A549 (cell line): ENCODE measurements around the gene NAA50. TPM values are rescaled to one million over a fixed set of nuclear protein-coding genes. Genes with fewer than 3 reads are reported as not detected.

Experiments used
- ATAC-seq, 2 experiments: fragments of 200-7000 bp in 1 of 2; fragments of >200 bp in 1 of 2; cut with Nextera tagmentation in 1 of 2; cut with Tn5 transposase in 1 of 2; 3 replicates each; pipeline versions ENCODE4 v1.8.0 to v1.9.1; 2018 to 2020; ENCODE audit warnings: mild to moderate bottlenecking in 1 of 2, moderate library complexity in 1 of 2
- CTCF ChIA-PET: fragments of 300-600 bp; sonication (Branson Sonifier 250); formaldehyde crosslinking; extraction: SDS; loops from one replicate; lab custom pipeline; 2021; ENCODE audit warnings: antibody characterized with exemption, inconsistent platforms; lab: Yijun Ruan, JAX
- POLR2A ChIA-PET: fragments of 350-600 bp; formaldehyde crosslinking; extraction: SDS; loops from one replicate; lab custom pipeline; 2021; ENCODE audit warnings: antibody characterized with exemption, inconsistent platforms; lab: Yijun Ruan, JAX
- DNase-seq, 2 experiments: peaks; one replicate each; pipeline versions ENCODE4 v3.0.0 to v3.0.0-alpha.2; 2011 to 2016; ENCODE audit warnings: low read depth in 1 of 2, low spot score in 1 of 2
- FAIRE-seq: peaks from 2 replicates; lab custom pipeline; 2011; peaks lifted over from hg19 to GRCh38; lab: Jason Lieb, UNC
- H3K27ac ChIP-seq, 2 experiments: fragments of >200 bp; sonication (Bioruptor Twin); formaldehyde crosslinking; 3 replicates each; pipeline ENCODE4 v1.5.1; 2016 to 2017
- H3K4me1 ChIP-seq: fragments of >200 bp; sonication (Bioruptor Twin); formaldehyde crosslinking; 3 replicates; pipeline ENCODE4 v1.6.1; 2016
- H3K4me2 ChIP-seq: fragments of >200 bp; sonication (Bioruptor Twin); formaldehyde crosslinking; 3 replicates; pipeline ENCODE4 v1.6.1; 2016
- H3K4me3 ChIP-seq: fragments of >200 bp; sonication (Bioruptor Twin); formaldehyde crosslinking; 3 replicates; pipeline ENCODE4 v1.5.1; 2016
- H3K9me3 ChIP-seq: fragments of >200 bp; sonication (Bioruptor Twin); formaldehyde crosslinking; 3 replicates; pipeline ENCODE4 v1.6.1; 2016
- BCL3 ChIP-seq: fragments of >200 bp; sonication (Bioruptor Twin); formaldehyde crosslinking; IDR thresholded peaks from 3 replicates; pipeline ENCODE4 v1.6.1; 2016
- BHLHE40 ChIP-seq: IDR thresholded peaks from 2 replicates; pipeline ENCODE4 v1.6.1; 2012; ENCODE audit warnings: low read depth, low read length, inconsistent platforms
- CEBPB ChIP-seq, 2 experiments: fragments of >200 bp in 1 of 2; sonication (Bioruptor Twin) in 1 of 2; formaldehyde crosslinking in 1 of 2; IDR thresholded peaks; 2 replicates each; pipeline ENCODE4 v1.6.1; 2012 to 2016
- EHF ChIP-seq: fragments of 250-450 bp; sonication (Bioruptor Pico); IDR thresholded peaks from 2 replicates; pipeline ENCODE4 v1.5.0; 2020; ENCODE audit warnings: mild to moderate bottlenecking
- ESRRA ChIP-seq: fragments of 150-350 bp; IDR thresholded peaks from 2 replicates; pipeline ENCODE4 v1.6.1; 2014; ENCODE audit warnings: mild to moderate bottlenecking, low read length, borderline replicate concordance
- FOXS1 ChIP-seq: fragments of 250-450 bp; sonication (Bioruptor Pico); IDR thresholded peaks from 2 replicates; pipeline ENCODE4 v1.5.0; 2020; ENCODE audit warnings: mild to moderate bottlenecking, moderate library complexity
- HES2 ChIP-seq: fragments of >200 bp; sonication (Bioruptor Twin); formaldehyde crosslinking; IDR thresholded peaks from 2 replicates; pipeline ENCODE4 v1.6.1; 2016
- JUN ChIP-seq, 2 experiments: fragments of >200 bp; sonication (Bioruptor Twin); formaldehyde crosslinking; IDR thresholded peaks; 2 replicates in 1 of 2; 3 replicates in 1 of 2; pipeline ENCODE4 v1.6.1; 2016 to 2017
- JUNB ChIP-seq: fragments of >200 bp; sonication (Bioruptor Twin); formaldehyde crosslinking; IDR thresholded peaks from 2 replicates; pipeline ENCODE4 v1.6.1; 2016
- MAFK ChIP-seq: fragments of 450-650 bp; IDR thresholded peaks from 2 replicates; pipeline ENCODE4 v1.6.1; 2014; ENCODE audit not compliant: partially characterized antibody
- MAX ChIP-seq: IDR thresholded peaks from 2 replicates; pipeline ENCODE4 v1.6.1; 2012
- NFE2L2 ChIP-seq: fragments of 150-350 bp; conservative IDR thresholded peaks from 2 replicates; pipeline ENCODE4 v1.6.1; 2014; ENCODE audit warnings: low read length
- POLR2A ChIP-seq: IDR thresholded peaks from 2 replicates; pipeline ENCODE4 v1.6.1; 2012; ENCODE audit warnings: mild to moderate bottlenecking, low read length
- TFCP2L1 ChIP-seq: fragments of 250-450 bp; sonication (Bioruptor Pico); IDR thresholded peaks from 2 replicates; pipeline ENCODE4 v1.5.0; 2021; ENCODE audit warnings: mild to moderate bottlenecking
- ZFP36 ChIP-seq: fragments of 450-650 bp; IDR thresholded peaks from 2 replicates; pipeline ENCODE4 v1.6.1; 2014; ENCODE audit warnings: borderline replicate concordance; ENCODE audit not compliant: partially characterized antibody
- ZSCAN20 ChIP-seq: fragments of 250-450 bp; sonication (Bioruptor Pico); IDR thresholded peaks from 2 replicates; pipeline ENCODE4 v1.8.0; 2022; ENCODE audit warnings: mild to moderate bottlenecking, moderate library complexity
- WGBS: methylation state at CpG from one replicate; pipeline ENCODE4 v1.1.6; 2017; ENCODE audit errors: missing lambda C conversion rate; 5-methylcytosine and 5-hydroxymethylcytosine counted together
- polyA plus RNA-seq, 4 experiments: library from polyadenylated mRNA; depleted of rRNA in 3 of 4; stranded (reverse); fragments of >200 nt; fragmentation: RNase III in 1 of 4; extraction: RNeasy Plus Mini Kit Qiagen cat#74134 plus additional on column Dnase treatment in 1 of 4; gene quantifications; 2 replicates in 3 of 4; 3 replicates in 1 of 4; pipeline ENCODE4 v1.2.3, GENCODE V29; 2011 to 2017

NAA50 gene
- polyA plus RNA-seq, 2 of the 4 experiments (the other 2 are of a cell fraction) = 141 to 180 TPM

GRCh38 chr3:113717818-113718217 lies 28.2 kb downstream of the NAA50 start (continued):
- TF ChIP-seq ZSCAN20 (no peak), HES2 (no peak), EHF (no peak), JUN (IDR thresholded peaks at IDR 0.05) (no peak)

- POLR2A ChIA-PET = no interaction called here
- peaks cover 10% of the 10 kb centered on the region for H3K4me1 ChIP-seq
Observed at GRCh38 chr3:113717308-113717707, 28.7 kb downstream of the NAA50 start.

GRCh38 chr3:113714702-113715101 lies 31.3 kb downstream of the NAA50 start:
- ChIA-PET POLR2A (no interaction called here), CTCF (interaction anchor here (1.1 to 1.5 kb wide), 2 partner anchors 21 to 30 kb away, joined by 3 read pairs; no protein-coding TSS in a partner anchor)
- no peaks in the 10 kb centered on the region for H3K9me3 ChIP-seq
- no peak for TF ChIP-seq BCL3
- 71% methylated on average over 1 of the region's 1 CpG for WGBS
- no peak overlapping the region for H3K4me3 ChIP-seq
- ATAC-seq = peak in 1 of 2 experiments; percentile 28; a peak in 2 of 6 replicates
- no peak for FAIRE-seq
- H3K27ac ChIP-seq = no peak overlapping the region
- H3K4me2 ChIP-seq = no peak overlapping the region
- peaks cover 12% of the 10 kb centered on the region for H3K4me1 ChIP-seq
- no peak for DNase-seq

More at GRCh38 chr3:113717308-113717707, 28.7 kb downstream of the NAA50 start:
- WGBS = 94% methylated on average over 3 of the region's 3 CpGs
- H3K9me3 ChIP-seq = no peaks in the 10 kb centered on the region
- DNase-seq (no peak), ATAC-seq (no peak), FAIRE-seq (no peak)
- no peak overlapping the region for H3K27ac ChIP-seq
- CTCF ChIA-PET = interaction anchor here (0.9 to 1.1 kb wide), 2 partner anchors 8 to 28 kb away, joined by 3 to 4 read pairs; no protein-coding TSS in a partner anchor
- no peak overlapping the region for H3K4me3 ChIP-seq
- H3K4me2 ChIP-seq = no peak overlapping the region
- no peak for TF ChIP-seq JUNB

- Histone ChIP-seq H3K4me1 (peaks cover 12% of the 10 kb centered on the region), H3K4me2 (no peak overlapping the region), H3K27ac (no peak overlapping the region), H3K9me3 (no peaks in the 10 kb centered on the region), H3K4me3 (no peak overlapping the region)
- ChIA-PET CTCF (no interaction called here), POLR2A (interaction anchor here (0.6 kb wide), 1 partner anchor 16 kb away, joined by 4 read pairs; the partner anchor contains the start of gene USF3)
- 54% methylated on average over 3 of the region's 3 CpGs for WGBS
- DNase-seq (no peak), FAIRE-seq (no peak), ATAC-seq (peak in 1 of 2 experiments; percentile 31; a peak in 1 of 6 replicates)
- TF ChIP-seq TFCP2L1 (CRISPR knock-in tag) (no peak), FOXS1 (CRISPR knock-in tag) (no peak), ZSCAN20 (no peak), ESRRA (no peak), MAFK (peak; percentile 51)
Observed at GRCh38 chr3:113712129-113712528, 33.9 kb downstream of the NAA50 start.

GRCh38 chr3:113707835-113708234 lies 38.2 kb downstream of the NAA50 start:
- ChIA-PET POLR2A (no interaction called here), CTCF (no interaction called here)
- no peak for TF ChIP-seq BHLHE40
- TF ChIP-seq CEBPB (IDR thresholded peaks at IDR 0.05) = no peak
- no peak for TF ChIP-seq NFE2L2
- TF ChIP-seq ZFP36 = no peak
- no peak for TF ChIP-seq POLR2A
- Histone ChIP-seq H3K27ac (no peak overlapping the region), H3K4me3 (no peak overlapping the region), H3K9me3 (no peaks in the 10 kb centered on the region), H3K4me2 (no peak overlapping the region), H3K4me1 (peaks cover 7% of the 10 kb centered on the region; the same call in 2 of the 3 replicates)
- DNase-seq (no peak), FAIRE-seq (peak; percentile 80), ATAC-seq (no peak)
- WGBS = 42% methylated on average over 4 of the region's 4 CpGs

GRCh38 chr3:113698956-113699355 lies 47.1 kb downstream of the NAA50 start:
- ChIA-PET CTCF (interaction anchor here (2.3 kb wide), 1 partner anchor 37 kb away, joined by 7 read pairs; no protein-coding TSS in a partner anchor), POLR2A (no interaction called here)
- Histone ChIP-seq H3K4me2 (peak overlapping the region; percentile 87), H3K9me3 (no peaks in the 10 kb centered on the region), H3K27ac (peak overlapping the region; percentile 53 to 71; a peak in 5 of 6 replicates), H3K4me1 (peaks cover 19% of the 10 kb centered on the region; the same call in 2 of the 3 replicates), H3K4me3 (peak overlapping the region; percentile 27; the same call in 2 of the 3 replicates)
- no peak for DNase-seq
- no peak for ATAC-seq
- TF ChIP-seq POLR2A (0 out of 2 replicates have a peak, but pooled peaks have one; percentile 7), MAX (no peak)
- no peak for FAIRE-seq
- 52% methylated on average over 24 of the region's 24 CpGs for WGBS
